ENCODE data around the gene SND1. TPM values are rescaled to one million over a fixed set of nuclear protein-coding genes. Genes with fewer than 3 reads are reported as not detected.

Gene SND1
- total and polyA plus RNA-seq, 10 of the 15 experiments (the other 5 are each of a cell fraction or from before 2014, with no cell fraction given): 52.4 to 270 (median 146) TPM

DNA sequence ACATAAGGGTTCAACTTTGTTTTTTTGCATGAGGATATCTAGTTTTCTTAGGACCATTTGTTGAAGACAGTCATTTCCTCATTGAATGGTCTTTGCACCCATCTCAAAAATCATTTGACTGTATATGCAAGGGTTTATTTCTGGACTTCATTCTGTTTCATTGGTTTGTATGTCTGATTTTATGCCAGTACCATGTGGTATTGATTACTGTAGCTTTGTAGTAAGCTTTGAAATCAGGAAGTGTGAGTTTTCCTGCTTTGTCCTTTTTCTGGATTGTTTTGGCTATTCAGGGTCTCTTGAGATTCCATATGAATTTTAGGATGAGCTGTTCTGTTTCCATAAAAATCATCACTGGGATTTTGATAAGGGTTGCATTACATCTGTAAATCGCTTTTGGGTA, 63.9 kb downstream of the SND1 start (continued):
- TF ChIP-seq, protein P1, sequence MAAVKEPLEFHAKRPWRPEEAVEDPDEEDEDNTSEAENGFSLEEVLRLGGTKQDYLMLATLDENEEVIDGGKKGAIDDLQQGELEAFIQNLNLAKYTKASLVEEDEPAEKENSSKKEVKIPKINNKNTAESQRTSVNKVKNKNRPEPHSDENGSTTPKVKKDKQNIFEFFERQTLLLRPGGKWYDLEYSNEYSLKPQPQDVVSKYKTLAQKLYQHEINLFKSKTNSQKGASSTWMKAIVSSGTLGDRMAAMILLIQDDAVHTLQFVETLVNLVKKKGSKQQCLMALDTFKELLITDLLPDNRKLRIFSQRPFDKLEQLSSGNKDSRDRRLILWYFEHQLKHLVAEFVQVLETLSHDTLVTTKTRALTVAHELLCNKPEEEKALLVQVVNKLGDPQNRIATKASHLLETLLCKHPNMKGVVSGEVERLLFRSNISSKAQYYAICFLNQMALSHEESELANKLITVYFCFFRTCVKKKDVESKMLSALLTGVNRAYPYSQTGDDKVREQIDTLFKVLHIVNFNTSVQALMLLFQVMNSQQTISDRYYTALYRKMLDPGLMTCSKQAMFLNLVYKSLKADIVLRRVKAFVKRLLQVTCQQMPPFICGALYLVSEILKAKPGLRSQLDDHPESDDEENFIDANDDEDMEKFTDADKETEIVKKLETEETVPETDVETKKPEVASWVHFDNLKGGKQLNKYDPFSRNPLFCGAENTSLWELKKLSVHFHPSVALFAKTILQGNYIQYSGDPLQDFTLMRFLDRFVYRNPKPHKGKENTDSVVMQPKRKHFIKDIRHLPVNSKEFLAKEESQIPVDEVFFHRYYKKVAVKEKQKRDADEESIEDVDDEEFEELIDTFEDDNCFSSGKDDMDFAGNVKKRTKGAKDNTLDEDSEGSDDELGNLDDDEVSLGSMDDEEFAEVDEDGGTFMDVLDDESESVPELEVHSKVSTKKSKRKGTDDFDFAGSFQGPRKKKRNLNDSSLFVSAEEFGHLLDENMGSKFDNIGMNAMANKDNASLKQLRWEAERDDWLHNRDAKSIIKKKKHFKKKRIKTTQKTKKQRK (IDR thresholded peaks at IDR 0.05; ENCODE audit: low read depth, low read length): no peak
- TF ChIP-seq NFIC (IDR thresholded peaks at IDR 0.05; ENCODE audit: low read depth, low read length) (no peak), CHD2 (IDR thresholded peaks at IDR 0.05; ENCODE audit: borderline replicate concordance, low read depth, low read length) (no peak)

DNA sequence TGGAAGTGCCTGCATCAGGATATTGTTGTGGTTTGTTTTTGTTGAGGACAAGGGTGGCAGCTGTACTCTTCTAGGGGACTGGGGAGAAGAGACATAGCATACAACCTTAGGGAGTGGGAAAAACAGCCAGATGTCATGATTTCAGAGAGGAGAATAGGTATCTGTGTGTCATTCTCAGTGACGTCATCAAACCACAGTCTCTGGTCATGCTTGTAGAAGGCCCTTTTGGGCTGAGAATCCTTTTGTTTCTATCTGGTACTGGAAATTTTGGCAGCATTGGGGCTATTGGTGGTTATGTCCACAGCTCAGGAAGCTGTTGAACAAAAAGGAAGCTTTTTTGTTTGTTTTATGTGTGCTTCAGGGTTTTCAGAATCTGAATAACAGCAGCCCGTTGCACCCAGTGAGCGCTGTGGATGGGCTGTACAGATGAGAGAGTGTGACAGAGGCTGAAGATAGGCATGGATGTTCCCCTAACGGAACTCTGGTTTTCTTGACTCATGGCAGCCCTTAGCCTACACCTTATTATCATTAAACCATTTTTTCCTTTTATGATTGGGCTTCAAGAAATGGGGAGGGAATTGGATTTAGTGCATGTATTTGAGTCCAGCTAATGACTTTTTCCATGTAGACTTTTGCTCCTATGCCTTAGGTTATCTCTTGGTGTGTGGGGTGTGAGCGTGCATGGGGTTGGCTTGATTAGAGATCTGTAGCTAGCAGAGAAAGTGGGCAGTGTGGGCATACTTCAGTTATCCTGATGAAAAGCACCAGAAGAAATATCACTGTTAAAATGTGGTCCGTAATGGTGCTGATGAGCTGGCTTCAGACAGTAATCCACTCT, 65.7 kb downstream of the SND1 start:
- intact Hi-C loops (cut with micrococcal nuclease; ENCODE audit: unreplicated experiment): loop anchor here (10.0 kb wide), 1 partner anchor 217 kb away; no protein-coding TSS in a partner anchor
- H3K4me1 ChIP-seq (ENCODE audit: control insufficient read depth, insufficient read depth, low read length): no peaks in the 10 kb centered on the region
- ChIA-PET SMC1A (ENCODE audit: uncharacterized antibody, unreplicated experiment) (interaction anchor here (0.6 to 2.3 kb wide), 5 partner anchors 9 to 23 kb away, joined by 3 to 7 read pairs (median 3); no protein-coding TSS in a partner anchor), CTCF (interaction anchor here (0.6 to 7.0 kb wide), 3 partner anchors 9 to 290 kb away, joined by 3 to 56 read pairs (median 13); no protein-coding TSS in a partner anchor), RAD21 (ENCODE audit: unreplicated experiment) (no interaction called here), POLR2A (no interaction called here)
- no peak overlapping the region for H2AFZ ChIP-seq (ENCODE audit: control insufficient read depth, low read depth, low read length)
- ATAC-seq (peak; percentile 78), DNase-seq (ENCODE audit: low read depth, low spot score) (no peak), FAIRE-seq (no peak)
- H3K4me3 ChIP-seq: no peak overlapping the region
- WGBS (ENCODE audit: insufficient coverage, insufficient replicate concordance, low lambda C conversion rate, missing lambda C conversion rate): 78% methylated on average over 6 of the region's 6 CpGs
- no TSS peak for BruUV-seq (replicated peaks)
- H4K20me1 ChIP-seq (ENCODE audit: control insufficient read depth, insufficient read depth): no peaks in the 10 kb centered on the region; the same call in 1 of the 2 replicates
- H3K4me2 ChIP-seq (ENCODE audit: control insufficient read depth, insufficient read depth): no peak overlapping the region
- peaks cover 16% of the 10 kb centered on the region for H3K79me2 ChIP-seq (ENCODE audit: control insufficient read depth, insufficient read depth, low read length)
- in situ Hi-C loops (cut with MboI): no loop called here
- H3K36me3 ChIP-seq (ENCODE audit: control insufficient read depth in 2 of 2, insufficient read depth in 2 of 2, low read length in 1 of 2): peaks cover 13 to 48% of the 10 kb centered on the region in 2 experiments
- H3K27me3 ChIP-seq (replicated peaks in 1 of 2; ENCODE audit: control insufficient read depth in 2 of 2, insufficient read depth in 2 of 2, low read length in 1 of 2): no peaks in the 10 kb centered on the region
- H3K9me3 ChIP-seq (replicated peaks; ENCODE audit: control insufficient read depth, insufficient read depth, low read length): no peaks in the 10 kb centered on the region; the same call in 2 of the 3 replicates
- H3K9ac ChIP-seq (ENCODE audit: control insufficient read depth, insufficient read depth, low read length): no peak overlapping the region
- no peak overlapping the region for H3K27ac ChIP-seq (ENCODE audit: control insufficient read depth, insufficient read depth)
- TF ChIP-seq ATF7 (IDR thresholded peaks at IDR 0.05; ENCODE audit: low read depth) (peak; percentile 87), CREB1 (IDR thresholded peaks at IDR 0.05; ENCODE audit: low read depth) (0 out of 2 replicates have a peak, but pooled peaks have one; percentile 10), POU2F2 (IDR thresholded peaks at IDR 0.05; ENCODE audit: borderline replicate concordance, low read depth, low read length) (no peak), ZNF24 (IDR thresholded peaks at IDR 0.05) (no peak), RUNX3 (IDR thresholded peaks at IDR 0.05; ENCODE audit: low read length) (peak; percentile 31; the same call in 1 of the 2 replicates)

Data from GM12878 (cell line).